SH-SY5Y (cell line): Measurements from ENCODE around the gene NEUROG2.

Source experiments
- GATA2 ChIP-seq: IDR thresholded peaks from 2 replicates; pipeline ENCODE4 v1.6.1; 2011; ENCODE audit warnings: mild to moderate bottlenecking, low read depth, low read length
- GATA3 ChIP-seq: IDR thresholded peaks from 2 replicates; pipeline ENCODE4 v1.6.1; 2011; ENCODE audit warnings: low read depth, mild to moderate bottlenecking, low read length, moderate library complexity

- TF ChIP-seq GATA2 (no peak), GATA3 (no peak)
These were observed 41.9 kb upstream of the NEUROG2 start for GRCh38 chr4:112557676-112558411.
